Activated CD8-positive, alpha-beta memory T cell treated with anti-CD3 and anti-CD28 coated beads, Interleukin-2, amount 50 U/mL, for 4 hours (primary cell): ENCODE data around the gene INTS13.
"Not testable (repeated sequence)": the region's sequence is repeated elsewhere in the genome, so short reads cannot be mapped to it uniquely, and the experiment has no call there.

Experiments
- DNase-seq: peaks from one replicate; pipeline ENCODE4 v3.0.0-alpha.2; 2020

The INTS13 gene

GRCh38 chr12:26869104-26869494 lies 68.7 kb downstream of the INTS13 start:
- DNase-seq: no peak

DNA sequence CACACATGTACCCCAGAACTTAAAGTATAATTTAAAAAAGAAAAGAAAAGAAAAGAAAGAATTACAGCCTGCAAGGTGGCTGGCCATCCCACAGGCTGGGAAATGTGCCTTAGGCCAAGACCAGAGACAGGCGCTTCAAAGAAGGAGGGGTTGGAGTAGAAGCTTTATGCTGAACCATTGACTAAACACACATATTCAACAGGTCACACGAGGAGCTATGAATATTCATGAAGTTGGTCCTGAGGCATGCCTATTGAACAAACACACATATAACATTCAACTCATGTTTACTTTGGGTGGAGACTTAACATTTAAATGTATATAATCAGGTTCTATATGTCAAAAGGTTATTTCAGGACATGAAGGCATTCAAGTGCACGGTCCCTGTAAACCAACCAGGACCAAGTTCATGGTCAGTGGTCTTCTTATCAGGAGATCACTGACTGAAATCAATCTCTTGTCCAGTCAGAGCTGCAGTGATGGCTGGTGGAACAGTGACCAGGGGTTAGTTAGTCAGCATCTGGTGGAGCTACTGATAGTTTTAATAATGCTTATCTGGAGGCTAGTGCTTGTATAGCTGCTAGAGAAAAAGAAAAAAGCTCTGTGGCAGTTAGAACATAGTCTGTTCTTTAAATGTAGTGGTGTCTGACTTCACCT lies 69.2 kb downstream of the INTS13 start:
- no peak for DNase-seq

DNA sequence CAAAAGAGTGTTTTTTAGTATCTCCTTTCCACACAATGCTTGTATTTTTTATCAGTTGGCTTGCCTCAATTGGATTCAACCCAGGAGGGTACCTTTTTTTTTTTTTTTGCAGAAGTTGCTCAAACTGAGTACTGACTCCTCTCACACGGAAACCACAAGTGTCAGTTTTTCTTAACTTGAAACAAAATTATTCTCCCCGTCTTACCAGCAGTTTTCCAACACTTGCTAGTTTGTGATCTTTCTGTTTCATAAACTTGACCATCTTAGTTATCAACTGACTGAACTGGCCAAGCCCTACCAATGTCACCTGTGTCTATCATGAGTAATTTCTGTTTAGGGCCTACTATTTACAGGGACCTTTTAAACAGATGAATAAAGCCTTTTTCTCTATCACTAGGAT lies 70.7 kb downstream of the INTS13 start:
- DNase-seq: no peak

- no peak for DNase-seq
These were observed 74.3 kb downstream of the INTS13 start for GRCh38 chr12:26863515-26863914.

GRCh38 chr12:26862787-26863186 lies 75.0 kb downstream of the INTS13 start:
- DNase-seq: not testable (repeated sequence)

- DNase-seq: no peak
These were observed 76.1 kb downstream of the INTS13 start for GRCh38 chr12:26861690-26862089.

GRCh38 chr12:26857465-26858176 lies 80.2 kb downstream of the INTS13 start:
- no peak for DNase-seq

GRCh38 chr12:26855337-26855736 lies 82.4 kb downstream of the INTS13 start:
- no peak for DNase-seq
